ENCODE results near the gene PAM.

- TF ChIP-seq CTCF (IDR thresholded peaks at IDR 0.05; ENCODE audit: poor library complexity, severe bottlenecking) (no peak), EZH2 (IDR thresholded peaks at IDR 0.05; ENCODE audit: borderline replicate concordance, insufficient read depth, low read length, poor library complexity, severe bottlenecking) (no peak), RAD21 (conservative IDR thresholded peaks at IDR 0.05) (no peak)
Observed at GRCh38 chr5:102781359-102781758, 26.3 kb downstream of the PAM start.

All from neural cell (in vitro differentiated cells).